Stomach (tissue), 9 donors: Measurements from ENCODE around the gene CD96. TPM values are rescaled to one million over a fixed set of nuclear protein-coding genes. Genes with fewer than 3 reads are reported as not detected.
"Not testable (repeated sequence)": the region's sequence is repeated elsewhere in the genome, so short reads cannot be mapped to it uniquely, and the experiment has no call there.

ENCODE experiments used
- DNase-seq, 2 donors: peaks; one replicate each; pipeline versions ENCODE4 v3.0.0 to v3.0.0-alpha.2; 2013 to 2019
- H3K27ac ChIP-seq, 5 donors: fragments of 200-600 bp in 4 of 5; sonication (generic) in 4 of 5; one replicate each; pipeline ENCODE4 v1.5.1; 2013 to 2019; ENCODE audit warnings: mild to moderate bottlenecking in 1 of 5, moderate library complexity in 1 of 5
- H3K27me3 ChIP-seq, 3 donors: fragments of 200-600 bp; sonication (generic); one replicate each; pipeline ENCODE4 v1.5.1; 2017 to 2019; ENCODE audit warnings: mixed run types in 1 of 3
- H3K36me3 ChIP-seq, 4 donors: fragments of 200-600 bp; sonication (generic); 1 replicate in 3 of 4; 2 replicates in 1 of 4; pipeline ENCODE4 v1.5.1; 2016 to 2019
- H3K4me1 ChIP-seq, 4 donors: fragments of 200-600 bp; sonication (generic); one replicate each; pipeline ENCODE4 v1.5.1; 2016 to 2019
- H3K4me3 ChIP-seq, 4 donors: fragments of 200-600 bp; sonication (generic) in 3 of 4; one replicate each; pipeline ENCODE4 v1.5.1; 2016 to 2019; ENCODE audit warnings: mild to moderate bottlenecking in 1 of 4
- H3K9me3 ChIP-seq, 4 donors: fragments of 200-600 bp; sonication (generic); one replicate each; pipeline ENCODE4 v1.5.1; 2016 to 2019
- EP300 ChIP-seq: sonication (generic); formaldehyde crosslinking; IDR thresholded peaks from one replicate; pipeline ENCODE4 v1.6.1; 2017; ENCODE audit warnings: antibody characterized with exemption
- POLR2A ChIP-seq, 4 donors: fragments of 450-650 bp; IDR thresholded peaks; one replicate each; pipeline ENCODE4 v1.6.1; 2016; ENCODE audit warnings: antibody characterized with exemption in 4 of 4, control low read depth in 2 of 4, mild to moderate bottlenecking in 1 of 4, moderate library complexity in 1 of 4
- POLR2AphosphoS5 ChIP-seq, 3 donors: sonication (generic); formaldehyde crosslinking; IDR thresholded peaks; one replicate each; pipeline ENCODE4 v1.6.1; 2016; ENCODE audit warnings: antibody characterized with exemption in 3 of 3
- WGBS, 5 donors: extraction: QIAGEN DNeasy Blood & Tissue Kit in 3 of 5; methylation state at CpG; one replicate each; pipeline versions ENCODE4 v1.1.5 to v1.1.7; 2013 to 2018; 5-methylcytosine and 5-hydroxymethylcytosine counted together
- intact Hi-C: fragments of 100-400 bp; cut with DNase I; formaldehyde crosslinking; loops from one replicate; pipeline ENCODE4 v1.15.1; 2023; ENCODE audit warnings: low total_unique reads
- polyA plus RNA-seq, 3 donors: library from polyadenylated mRNA; stranded (reverse); fragments of 200-250 nt; gene quantifications; one replicate each; pipeline ENCODE4 v1.2.3, GENCODE V29; 2013
- total RNA-seq, 5 donors: library from RNA; depleted of rRNA; stranded (reverse); fragments of >200 nt; gene quantifications; one replicate each; pipeline versions ENCODE4 v1.1.0 to v1.2.3, GENCODE V29; 2014 to 2016
- TF ChIP-seq, protein P1 (sequence below), 7 experiments: fragments of 450-650 bp in 4 of 7; fragments of 200-600 bp in 3 of 7; sonication (generic) in 3 of 7; IDR thresholded peaks; one replicate each; pipeline ENCODE4 v1.5.1; 2016 to 2019; ENCODE audit warnings: antibody characterized with exemption in 7 of 7, control low read depth in 2 of 7, mild to moderate bottlenecking in 1 of 7
- donor health status: healthy with polysubstance abuse.
- donor health status: Bipolar disorder and iron deficiency.
- donor health status: healthy.

The CD96 gene
- total and polyA plus RNA-seq, 8 donors: 0.19 to 57.2 (median 5.7) TPM

DNA sequence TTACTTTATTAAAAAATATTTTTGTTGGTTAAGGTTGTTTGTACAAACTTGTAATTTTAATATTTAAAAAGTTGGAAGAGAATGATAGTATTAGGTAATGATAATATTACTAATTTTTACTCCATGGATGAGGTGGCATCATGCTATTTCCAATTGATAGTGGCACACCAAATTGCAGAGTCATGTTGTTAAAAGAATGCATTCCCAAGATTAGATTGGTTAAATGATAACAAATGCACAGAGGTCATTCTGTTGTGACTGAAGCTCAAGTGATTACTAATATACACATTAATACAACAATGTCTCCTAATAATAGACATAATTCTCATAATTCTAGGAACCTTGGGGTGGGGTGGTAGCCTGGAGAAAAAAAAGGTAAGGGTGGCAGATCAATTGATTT lies 126.3 kb downstream of the CD96 start:
- Histone ChIP-seq H3K4me3 (no peak overlapping the region), H3K9me3 (no peaks in the 10 kb centered on the region), H3K4me1 (peaks cover 0 to 21% (median 5%) of the 10 kb centered on the region in 4 donors), H3K36me3 (no peaks in the 10 kb centered on the region), H3K27ac (no peak overlapping the region), H3K27me3 (no peaks in the 10 kb centered on the region)
- no peak for DNase-seq
- TF ChIP-seq EP300 (no peak), POLR2A (IDR thresholded peaks at IDR 0.05) (no peak), POLR2AphosphoS5 (IDR thresholded peaks at IDR 0.05) (no peak)
- TF ChIP-seq, protein P1, sequence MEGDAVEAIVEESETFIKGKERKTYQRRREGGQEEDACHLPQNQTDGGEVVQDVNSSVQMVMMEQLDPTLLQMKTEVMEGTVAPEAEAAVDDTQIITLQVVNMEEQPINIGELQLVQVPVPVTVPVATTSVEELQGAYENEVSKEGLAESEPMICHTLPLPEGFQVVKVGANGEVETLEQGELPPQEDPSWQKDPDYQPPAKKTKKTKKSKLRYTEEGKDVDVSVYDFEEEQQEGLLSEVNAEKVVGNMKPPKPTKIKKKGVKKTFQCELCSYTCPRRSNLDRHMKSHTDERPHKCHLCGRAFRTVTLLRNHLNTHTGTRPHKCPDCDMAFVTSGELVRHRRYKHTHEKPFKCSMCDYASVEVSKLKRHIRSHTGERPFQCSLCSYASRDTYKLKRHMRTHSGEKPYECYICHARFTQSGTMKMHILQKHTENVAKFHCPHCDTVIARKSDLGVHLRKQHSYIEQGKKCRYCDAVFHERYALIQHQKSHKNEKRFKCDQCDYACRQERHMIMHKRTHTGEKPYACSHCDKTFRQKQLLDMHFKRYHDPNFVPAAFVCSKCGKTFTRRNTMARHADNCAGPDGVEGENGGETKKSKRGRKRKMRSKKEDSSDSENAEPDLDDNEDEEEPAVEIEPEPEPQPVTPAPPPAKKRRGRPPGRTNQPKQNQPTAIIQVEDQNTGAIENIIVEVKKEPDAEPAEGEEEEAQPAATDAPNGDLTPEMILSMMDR (IDR thresholded peaks at IDR 0.05): no peak
- intact Hi-C loops: loop anchor here (5.0 kb wide), 1 partner anchor 299 kb away; no protein-coding TSS in a partner anchor

- Histone ChIP-seq H3K36me3 (no peaks in the 10 kb centered on the region), H3K4me1 (peaks cover 0 to 28% (median 8%) of the 10 kb centered on the region in 4 donors), H3K27me3 (no peaks in the 10 kb centered on the region), H3K4me3 (no peak overlapping the region), H3K9me3 (no peaks in the 10 kb centered on the region), H3K27ac (no peak overlapping the region)
- no peak for TF ChIP-seq POLR2AphosphoS5 (IDR thresholded peaks at IDR 0.05)
- TF ChIP-seq, protein P1 (IDR thresholded peaks at IDR 0.05): peak in 5 of 7 experiments; percentile 63 to 85 (median 79)
- intact Hi-C loops: loop anchor here (5.0 kb wide), 1 partner anchor 298 kb away; no protein-coding TSS in a partner anchor
- WGBS, 5 donors: 25 to 34% (median 31%) methylated on average over 5 of the region's 5 CpGs
- DNase-seq: peak in 1 of 2 donors; percentile 76
Measured at GRCh38 chr3:111668888-111669488, 127.0 kb downstream of the CD96 start.

- H3K27me3 ChIP-seq: no peaks in the 10 kb centered on the region
- no peak for DNase-seq
- no peaks in the 10 kb centered on the region for H3K9me3 ChIP-seq
- H3K4me3 ChIP-seq: no peak overlapping the region
- H3K27ac ChIP-seq: no peak overlapping the region
- TF ChIP-seq EP300 (no peak), POLR2A (IDR thresholded peaks at IDR 0.05) (no peak), POLR2AphosphoS5 (IDR thresholded peaks at IDR 0.05) (no peak)
- TF ChIP-seq, protein P1 (IDR thresholded peaks at IDR 0.05): no peak
- H3K36me3 ChIP-seq: no peaks in the 10 kb centered on the region
- intact Hi-C loops: loop anchor here (5.0 kb wide), 1 partner anchor 297 kb away; no protein-coding TSS in a partner anchor
- 73 to 78% (median 75%) methylated on average over 7 of the region's 7 CpGs for WGBS, 5 donors
- H3K4me1 ChIP-seq: peaks cover 1 to 35% (median 12%) of the 10 kb centered on the region in 4 donors
Measured at GRCh38 chr3:111669926-111670630, 128.1 kb downstream of the CD96 start.

DNA sequence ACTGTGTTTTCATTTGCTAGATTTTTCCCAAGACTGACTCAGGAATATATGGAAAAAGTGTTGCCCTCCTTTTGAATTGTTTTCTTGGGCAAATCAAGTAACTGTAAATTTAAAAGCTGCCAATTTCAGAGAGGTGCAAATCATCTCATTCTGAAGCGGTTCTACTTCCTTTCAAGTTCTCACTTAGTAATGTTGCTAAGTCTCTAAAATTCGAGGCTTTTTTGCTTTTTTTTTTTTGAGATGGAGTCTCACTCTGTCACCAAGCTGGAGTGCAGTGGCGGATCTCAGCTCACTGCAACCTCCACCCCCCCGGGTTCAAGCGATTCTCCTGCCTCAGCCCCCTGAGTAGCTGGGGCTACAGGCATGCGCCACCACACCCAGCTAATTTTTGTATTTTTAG lies 130.5 kb downstream of the CD96 start:
- H3K36me3 ChIP-seq, H3K9me3 ChIP-seq, H3K27me3 ChIP-seq, H3K27ac ChIP-seq, intact Hi-C loops, H3K4me3 ChIP-seq, DNase-seq: not testable (repeated sequence)
- H3K4me1 ChIP-seq: peaks cover 20 to 58% (median 31%) of the 10 kb centered on the region in 4 donors
- WGBS, 5 donors: 78 to 82% (median 79%) methylated on average over 6 of the region's 6 CpGs

GRCh38 chr3:111675846-111676210 lies 133.8 kb downstream of the CD96 start:
- Histone ChIP-seq H3K4me1 (peaks cover 17 to 39% (median 28%) of the 10 kb centered on the region in 4 donors), H3K36me3 (no peaks in the 10 kb centered on the region), H3K4me3 (peak overlapping the region in 1 of 4 donors; percentile 0), H3K27me3 (no peaks in the 10 kb centered on the region), H3K27ac (peak overlapping the region in 2 of 5 donors; percentile 42 to 46), H3K9me3 (no peaks in the 10 kb centered on the region)
- TF ChIP-seq, protein P1 (IDR thresholded peaks at IDR 0.05): no peak
- no peak for TF ChIP-seq POLR2AphosphoS5 (IDR thresholded peaks at IDR 0.05)
- no peak for TF ChIP-seq POLR2A (IDR thresholded peaks at IDR 0.05)
- TF ChIP-seq EP300: no peak
- DNase-seq: no peak
- intact Hi-C loops: no loop called here
- 45 to 69% (median 53%) methylated on average over 1 of the region's 1 CpG for WGBS, 5 donors
